ENCODE results near the gene OR2Z1.

GRCh38 chr19:8675066-8675465 is 46.4 kb upstream of the OR2Z1 start:
- no peak for TF ChIP-seq CTCF (IDR thresholded peaks at IDR 0.05)
- TF ChIP-seq POLR2A (IDR thresholded peaks at IDR 0.05): no peak
